H9 (cell line): Measurements from ENCODE around the gene AHI1. TPM values are rescaled to one million over a fixed set of nuclear protein-coding genes. Genes with fewer than 3 reads are reported as not detected.
A peak's percentile ranks its signal among the peaks of the same experiment; 100 is the strongest.

ENCODE experiments used
- DNase-seq: peaks from one replicate; pipeline ENCODE4 v3.0.0-alpha.2; 2017
- H2AFZ ChIP-seq: one replicate; pipeline ENCODE4 v1.6.1; 2013; ENCODE audit warnings: mild to moderate bottlenecking, low read length, control low read depth, moderate library complexity
- H2AK5ac ChIP-seq: 2 replicates; pipeline ENCODE4 v1.6.1; 2013; ENCODE audit warnings: low read length, control low read depth, mixed read lengths; ENCODE audit not compliant: insufficient read length
- H2BK120ac ChIP-seq: one replicate; pipeline ENCODE4 v1.6.1; 2013; ENCODE audit warnings: low read depth, mild to moderate bottlenecking, low read length, control low read depth, inconsistent platforms; ENCODE audit not compliant: poor library complexity, severe bottlenecking
- H2BK12ac ChIP-seq: 2 replicates; pipeline ENCODE4 v1.6.1; 2013; ENCODE audit warnings: low read length, control low read depth, mixed read lengths, low read depth; ENCODE audit not compliant: insufficient read length
- H2BK15ac ChIP-seq: 2 replicates; pipeline ENCODE4 v1.6.1; 2013; ENCODE audit warnings: low read depth, low read length, control low read depth
- H2BK20ac ChIP-seq: one replicate; pipeline ENCODE4 v1.6.1; 2013; ENCODE audit warnings: low read depth, mild to moderate bottlenecking, low read length, control low read depth, inconsistent platforms; ENCODE audit not compliant: poor library complexity, severe bottlenecking
- H2BK5ac ChIP-seq: 2 replicates; pipeline ENCODE4 v1.6.1; 2013; ENCODE audit warnings: low read length, control low read depth, mixed read lengths; ENCODE audit not compliant: insufficient read length
- H3K14ac ChIP-seq: 2 replicates; pipeline ENCODE4 v1.6.1; 2013; ENCODE audit warnings: low read length, control low read depth; ENCODE audit not compliant: insufficient read depth
- H3K18ac ChIP-seq: 2 replicates; pipeline ENCODE4 v1.6.1; 2013; ENCODE audit warnings: low read depth, mild to moderate bottlenecking, mixed read lengths, low read length, control low read depth; ENCODE audit not compliant: insufficient read length
- H3K23ac ChIP-seq: 2 replicates; pipeline ENCODE4 v1.6.1; 2013; ENCODE audit warnings: low read length, control low read depth, mixed read lengths, low read depth; ENCODE audit not compliant: insufficient read length
- H3K23me2 ChIP-seq: 2 replicates; pipeline ENCODE4 v1.6.1; 2013; ENCODE audit warnings: low read depth, mild to moderate bottlenecking, mixed read lengths, low read length, control low read depth; ENCODE audit not compliant: insufficient read length, poor library complexity, severe bottlenecking
- H3K27ac ChIP-seq: 2 replicates; pipeline ENCODE4 v1.5.1; 2013; ENCODE audit warnings: low read length, control low read depth, mixed read lengths, low read depth; ENCODE audit not compliant: insufficient read length
- H3K27me3 ChIP-seq: 2 replicates; pipeline ENCODE4 v1.6.1; 2013; ENCODE audit warnings: low read length, control low read depth, inconsistent platforms; ENCODE audit not compliant: insufficient read depth
- H3K4ac ChIP-seq: 2 replicates; pipeline ENCODE4 v1.6.1; 2013; ENCODE audit warnings: low read depth, mild to moderate bottlenecking, control low read depth, inconsistent platforms, low read length, moderate library complexity
- H3K4me1 ChIP-seq: 2 replicates; pipeline ENCODE4 v1.6.1; 2013; ENCODE audit warnings: low read length, control low read depth, inconsistent platforms; ENCODE audit not compliant: insufficient read depth
- H3K4me2 ChIP-seq: 2 replicates; pipeline ENCODE4 v1.6.1; 2013; ENCODE audit warnings: low read length, control low read depth, mixed read lengths; ENCODE audit not compliant: insufficient read length, insufficient read depth
- H3K56ac ChIP-seq: 2 replicates; pipeline ENCODE4 v1.6.1; 2013; ENCODE audit warnings: low read depth, mild to moderate bottlenecking, mixed read lengths, low read length, control low read depth; ENCODE audit not compliant: insufficient read length
- H3K79me1 ChIP-seq: 2 replicates; pipeline ENCODE4 v1.6.1; 2013; ENCODE audit warnings: low read depth, mild to moderate bottlenecking, moderate library complexity, low read length, control low read depth, inconsistent platforms; ENCODE audit not compliant: insufficient read depth, poor library complexity, severe bottlenecking
- H3K79me2 ChIP-seq: 2 replicates; pipeline ENCODE4 v1.6.1; 2013; ENCODE audit warnings: low read length, control low read depth, inconsistent platforms; ENCODE audit not compliant: insufficient read depth
- H3K9ac ChIP-seq: 2 replicates; pipeline ENCODE4 v1.6.1; 2013; ENCODE audit warnings: low read length, control low read depth, mixed read lengths; ENCODE audit not compliant: insufficient read length; ENCODE audit errors: extremely low read depth
- H3K9me3 ChIP-seq: one replicate; pipeline ENCODE4 v1.6.1; 2013; ENCODE audit warnings: low read depth, low read length, inconsistent platforms; ENCODE audit not compliant: control insufficient read depth
- H3T11ph ChIP-seq: one replicate; pipeline ENCODE4 v1.6.1; 2013; ENCODE audit warnings: mild to moderate bottlenecking, low read length, control low read depth, inconsistent platforms
- H4K20me1 ChIP-seq: one replicate; pipeline ENCODE4 v1.6.1; 2013; ENCODE audit not compliant: control insufficient read depth, insufficient read length, insufficient read depth
- H4K5ac ChIP-seq: 2 replicates; pipeline ENCODE4 v1.6.1; 2013; ENCODE audit warnings: low read depth, mild to moderate bottlenecking, mixed read lengths, low read length, control low read depth; ENCODE audit not compliant: insufficient read length
- H4K8ac ChIP-seq: replicated peaks from 2 replicates; pipeline ENCODE4 v1.6.1; 2013; ENCODE audit warnings: low read length, control low read depth, mixed read lengths, low read depth; ENCODE audit not compliant: insufficient read length
- H4K91ac ChIP-seq: 2 replicates; pipeline ENCODE4 v1.6.1; 2013; ENCODE audit warnings: low read depth, mild to moderate bottlenecking, moderate library complexity, mixed read lengths, low read length, control low read depth; ENCODE audit not compliant: insufficient read length
- H3K27ac Mint-ChIP-seq, 3 experiments: 2 replicates in 2 of 3; 3 replicates in 1 of 3; pipeline ENCODE4 v1.8.0; 2020 to 2021; ENCODE audit warnings: mixed read lengths in 3 of 3, mild to moderate bottlenecking in 1 of 3, moderate library complexity in 1 of 3
- H3K27me3 Mint-ChIP-seq: 2 replicates; pipeline ENCODE4 v1.8.0; 2021; ENCODE audit warnings: low read depth, mild to moderate bottlenecking, moderate library complexity, mixed read lengths
- H3K36me3 Mint-ChIP-seq, 3 experiments: 2 replicates in 2 of 3; 3 replicates in 1 of 3; pipeline ENCODE4 v1.8.0; 2020 to 2021; ENCODE audit warnings: low read depth in 3 of 3, mixed read lengths in 3 of 3; ENCODE audit not compliant: insufficient read depth in 1 of 3
- H3K4me1 Mint-ChIP-seq, 2 experiments: 2 replicates each; pipeline ENCODE4 v1.8.0; 2020; ENCODE audit warnings: mixed read lengths in 2 of 2
- H3K4me3 Mint-ChIP-seq, 2 experiments: 2 replicates in 1 of 2; 3 replicates in 1 of 2; pipeline ENCODE4 v1.8.0; 2020 to 2021; ENCODE audit warnings: mild to moderate bottlenecking in 2 of 2, mixed read lengths in 2 of 2, moderate library complexity in 1 of 2
- H3K9me3 Mint-ChIP-seq, 2 experiments: 2 replicates in 1 of 2; 3 replicates in 1 of 2; pipeline ENCODE4 v1.8.0; 2020; ENCODE audit warnings: mild to moderate bottlenecking in 2 of 2, mixed read lengths in 2 of 2, moderate library complexity in 1 of 2
- CTCF ChIP-seq: fragments of 200-600 bp; sonication (generic); conservative IDR thresholded peaks from 3 replicates; pipeline ENCODE4 v1.8.0; 2021; ENCODE audit warnings: antibody characterized with exemption, mild to moderate bottlenecking
- WGBS: extraction: QIAGEN DNeasy Blood & Tissue Kit; methylation state at CpG from one replicate; pipeline ENCODE4 v1.1.7; 2013; ENCODE audit warnings: missing lambda C conversion rate, low lambda C conversion rate, mixed read lengths; ENCODE audit not compliant: insufficient read length; ENCODE audit errors: extremely low coverage; 5-methylcytosine and 5-hydroxymethylcytosine counted together
- long read RNA-seq: library from polyadenylated mRNA; unstranded; transcript quantifications from one replicate; pipeline ENCODE4 v2.0.0, GENCODE V29; 2020
- total RNA-seq: library from RNA; stranded (reverse); gene quantifications from 2 replicates; pipeline ENCODE4 v1.2.1, GENCODE V29; 2021

Gene AHI1
- 7.8 and 9.9 TPM in 2 replicates for total RNA-seq
- long read RNA-seq, partial matches to known transcripts, result 8 of 13 reads
- long read RNA-seq, other reads (novel, unspliced or antisense), result 4 of 13 reads

DNA sequence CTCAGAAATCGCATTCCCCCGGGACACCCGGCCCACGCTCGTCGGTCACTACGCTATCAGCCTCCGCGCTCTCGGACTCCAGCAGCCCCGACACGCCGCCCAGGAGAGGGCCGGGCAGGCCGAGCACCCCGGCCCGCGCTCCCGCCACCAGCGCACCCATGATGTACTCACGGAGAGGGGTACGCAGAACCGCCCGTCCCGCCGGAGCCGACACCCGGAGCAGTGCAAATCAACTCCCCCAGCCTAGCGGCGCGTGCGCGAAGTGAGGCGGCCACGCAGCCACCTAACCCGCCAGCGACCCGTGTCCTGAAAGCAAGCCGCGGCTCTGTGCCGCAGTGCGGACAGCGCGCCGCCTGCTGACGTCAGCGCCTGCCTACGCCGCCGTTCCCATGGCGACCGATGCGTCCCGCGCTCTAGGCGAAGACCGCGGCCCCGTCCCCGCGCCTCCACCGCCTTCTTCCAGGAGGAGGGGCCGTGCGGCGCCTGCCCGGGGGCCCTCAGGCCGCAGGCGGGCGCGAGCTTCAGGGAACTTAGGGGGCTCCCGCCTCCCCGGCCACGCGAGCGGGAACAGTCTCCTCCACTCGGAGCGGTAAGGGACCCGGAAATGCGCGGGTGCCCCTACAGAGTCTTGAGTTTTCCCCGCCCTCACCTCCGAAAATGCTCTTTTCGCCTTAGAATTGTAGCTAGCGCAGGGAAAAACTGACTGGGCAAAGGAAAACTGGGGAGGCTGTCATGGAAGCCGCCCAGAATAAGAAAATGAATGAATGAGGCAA, at the start of gene AHI1:
AHI1 (minus strand) TSS at position 329 of the 773 bp plus-strand sequence. CDS start 5,503 bp downstream, outside the sequence.
- Mint-ChIP-seq H3K4me1 (peaks cover 6 to 9% of the 10 kb centered on the region in 2 experiments; a peak in 2 of 4 replicates), H3K27ac (peak within 1 kb of the TSS; percentile 28 to 68 (median 49); a peak in 4 of 7 replicates), H3K9me3 (no peaks in the 10 kb centered on the region; a peak in 1 of 5 replicates), H3K27me3 (no peaks in the 10 kb centered on the region; the same call in 1 of the 2 replicates), H3K4me3 (no peak within 1 kb of the TSS), H3K36me3 (peaks cover 0 to 5% (median 0%) of the 10 kb centered on the region in 3 experiments; a peak in 4 of 7 replicates)
- Histone ChIP-seq H3K27ac (no peak within 1 kb of the TSS), H2AK5ac (no peak within 1 kb of the TSS), H2BK12ac (peak within 1 kb of the TSS; percentile 82), H3K18ac (peak within 1 kb of the TSS; percentile 88), H2BK15ac (peak within 1 kb of the TSS; percentile 4; the same call in 1 of the 2 replicates), H3K4me2 (peak within 1 kb of the TSS; percentile 59), H3K23ac (no peak within 1 kb of the TSS), H3K23me2 (peaks cover 6% of the 10 kb centered on the region), H3K9me3 (no peaks in the 10 kb centered on the region), H3T11ph (no peak within 1 kb of the TSS), H2BK120ac (no peak within 1 kb of the TSS), H3K79me1 (no peaks in the 10 kb centered on the region), H3K79me2 (no peaks in the 10 kb centered on the region), H3K27me3 (no peaks in the 10 kb centered on the region), H3K4ac (no peak within 1 kb of the TSS; the same call in 1 of the 2 replicates), H3K4me1 (no peaks in the 10 kb centered on the region), H2BK20ac (no peak within 1 kb of the TSS), H3K9ac (peak within 1 kb of the TSS; percentile 73), H3K56ac (no peak within 1 kb of the TSS), H4K91ac (no peak within 1 kb of the TSS), H3K14ac (peak within 1 kb of the TSS; percentile 91), H4K20me1 (no peaks in the 10 kb centered on the region), H4K5ac (peak within 1 kb of the TSS; percentile 15), H4K8ac (no peak within 1 kb of the TSS), H2AFZ (peak within 1 kb of the TSS; percentile 50), H2BK5ac (no peak within 1 kb of the TSS)
- peak; percentile 94 for DNase-seq
- no peak for TF ChIP-seq CTCF
- no CpG with 5 or more reads among the region's 85 CpGs for WGBS
